ENCODE results near the gene TBX1.
"Not testable (repeated sequence)": the region's sequence is repeated elsewhere in the genome, so short reads cannot be mapped to it uniquely, and the experiment has no call there.

TBX1 gene

GRCh38 chr22:19723232-19723982 is 37.2 kb upstream of the TBX1 start, which contains the start of gene GP1BB:
TSS of gene GP1BB (plus strand) at chr22:19723539. CDS start at chr22:19723570, 31 bp downstream.
- DNase-seq, result no peak

GRCh38 chr22:19723983-19724827 is 36.4 kb upstream of the TBX1 start:
- no peak for DNase-seq

GRCh38 chr22:19724927-19725661 is 35.5 kb upstream of the TBX1 start:
- no peak for DNase-seq

- DNase-seq, result not testable (repeated sequence)
Measured at GRCh38 chr22:19726064-19726788, 34.4 kb upstream of the TBX1 start.

GRCh38 chr22:19727310-19728150 is 33.0 kb upstream of the TBX1 start:
- no peak for DNase-seq

GRCh38 chr22:19728271-19728670 is 32.3 kb upstream of the TBX1 start:
- no peak for DNase-seq

GRCh38 chr22:19728836-19729235 is 31.7 kb upstream of the TBX1 start:
- DNase-seq, result no peak

- no peak for DNase-seq
Measured at GRCh38 chr22:19729507-19729906, 31.1 kb upstream of the TBX1 start.

- no peak for DNase-seq
Measured at GRCh38 chr22:19730198-19730597, 30.4 kb upstream of the TBX1 start.

GRCh38 chr22:19730655-19731360 is 29.8 kb upstream of the TBX1 start:
- peak; percentile 6 for DNase-seq

GRCh38 chr22:19731361-19732135 is 29.0 kb upstream of the TBX1 start:
- DNase-seq, result no peak

- no peak for DNase-seq
Measured at GRCh38 chr22:19732403-19733113, 28.0 kb upstream of the TBX1 start.

GRCh38 chr22:19733755-19734154 is 26.8 kb upstream of the TBX1 start:
- DNase-seq, result no peak

GRCh38 chr22:19734163-19734562 is 26.4 kb upstream of the TBX1 start:
- DNase-seq, result no peak

- DNase-seq, result no peak
Measured at GRCh38 chr22:19734837-19735382, 25.7 kb upstream of the TBX1 start.

- no peak for DNase-seq
Measured at GRCh38 chr22:19735665-19736510, 24.7 kb upstream of the TBX1 start.

GRCh38 chr22:19737846-19738663 is 22.5 kb upstream of the TBX1 start:
- no peak for DNase-seq
